Gastroesophageal sphincter (tissue), 4 donors: Measurements from ENCODE around the gene CDK18. TPM values are rescaled to one million over a fixed set of nuclear protein-coding genes. Genes with fewer than 3 reads are reported as not detected.

Source experiments
- ATAC-seq: fragments of 150-250 bp; one replicate; pipeline ENCODE4 v1.9.1; 2016; ENCODE audit warnings: mild to moderate bottlenecking, moderate library complexity
- H3K27ac ChIP-seq, 4 donors: fragments of 200-600 bp; sonication (generic) in 3 of 4; 1 replicate in 3 of 4; 2 replicates in 1 of 4; pipeline ENCODE4 v1.5.1; 2016 to 2019
- H3K27me3 ChIP-seq: fragments of 200-600 bp; sonication (generic); one replicate; pipeline ENCODE4 v1.5.1; 2019
- H3K36me3 ChIP-seq, 2 donors: fragments of 200-600 bp; sonication (generic); one replicate each; pipeline ENCODE4 v1.5.1; 2019; ENCODE audit warnings: control low read depth in 1 of 2
- H3K4me1 ChIP-seq, 3 donors: fragments of 200-600 bp; sonication (generic); 1 replicate in 2 of 3; 2 replicates in 1 of 3; pipeline ENCODE4 v1.5.1; 2016 to 2019; ENCODE audit warnings: control low read depth in 2 of 3
- H3K4me3 ChIP-seq, 2 donors: fragments of 200-600 bp; sonication (generic); one replicate each; pipeline ENCODE4 v1.5.1; 2019; ENCODE audit warnings: mild to moderate bottlenecking in 1 of 2, moderate library complexity in 1 of 2
- H3K9me3 ChIP-seq, 3 donors: fragments of 200-600 bp; sonication (generic); one replicate each; pipeline ENCODE4 v1.5.1; 2017 to 2019; ENCODE audit warnings: control low read depth in 2 of 3
- CTCF ChIP-seq, 4 experiments: fragments of 200-600 bp in 2 of 4; fragments of 450-650 bp in 2 of 4; sonication (generic) in 1 of 4; IDR thresholded peaks; one replicate each; pipeline ENCODE4 v1.5.1; 2017 to 2019; ENCODE audit warnings: antibody characterized with exemption in 4 of 4, mild to moderate bottlenecking in 2 of 4, moderate library complexity in 2 of 4
- EP300 ChIP-seq: sonication (generic); formaldehyde crosslinking; IDR thresholded peaks from one replicate; pipeline ENCODE4 v1.6.1; 2017; ENCODE audit warnings: antibody characterized with exemption, mild to moderate bottlenecking
- POLR2A ChIP-seq, 2 donors: fragments of 450-650 bp; IDR thresholded peaks; one replicate each; pipeline ENCODE4 v1.6.1; 2017; ENCODE audit warnings: antibody characterized with exemption in 2 of 2, mild to moderate bottlenecking in 2 of 2, moderate library complexity in 1 of 2
- POLR2AphosphoS5 ChIP-seq: sonication (generic); formaldehyde crosslinking; IDR thresholded peaks from one replicate; pipeline ENCODE4 v1.6.1; 2017; ENCODE audit warnings: antibody characterized with exemption
- WGBS, 2 donors: methylation state at CpG; one replicate each; pipeline ENCODE4 v1.1.5; 2018; ENCODE audit warnings: low coverage in 1 of 2; 5-methylcytosine and 5-hydroxymethylcytosine counted together
- total RNA-seq, 4 donors: library from RNA; depleted of rRNA; stranded (reverse); fragments of >200 nt; gene quantifications; one replicate each; pipeline ENCODE4 v1.1.0, GENCODE V29; 2016

Gene CDK18
- total RNA-seq, 4 donors from 2014 or later = 5.1 to 13.7 (median 6.3) TPM

DNA sequence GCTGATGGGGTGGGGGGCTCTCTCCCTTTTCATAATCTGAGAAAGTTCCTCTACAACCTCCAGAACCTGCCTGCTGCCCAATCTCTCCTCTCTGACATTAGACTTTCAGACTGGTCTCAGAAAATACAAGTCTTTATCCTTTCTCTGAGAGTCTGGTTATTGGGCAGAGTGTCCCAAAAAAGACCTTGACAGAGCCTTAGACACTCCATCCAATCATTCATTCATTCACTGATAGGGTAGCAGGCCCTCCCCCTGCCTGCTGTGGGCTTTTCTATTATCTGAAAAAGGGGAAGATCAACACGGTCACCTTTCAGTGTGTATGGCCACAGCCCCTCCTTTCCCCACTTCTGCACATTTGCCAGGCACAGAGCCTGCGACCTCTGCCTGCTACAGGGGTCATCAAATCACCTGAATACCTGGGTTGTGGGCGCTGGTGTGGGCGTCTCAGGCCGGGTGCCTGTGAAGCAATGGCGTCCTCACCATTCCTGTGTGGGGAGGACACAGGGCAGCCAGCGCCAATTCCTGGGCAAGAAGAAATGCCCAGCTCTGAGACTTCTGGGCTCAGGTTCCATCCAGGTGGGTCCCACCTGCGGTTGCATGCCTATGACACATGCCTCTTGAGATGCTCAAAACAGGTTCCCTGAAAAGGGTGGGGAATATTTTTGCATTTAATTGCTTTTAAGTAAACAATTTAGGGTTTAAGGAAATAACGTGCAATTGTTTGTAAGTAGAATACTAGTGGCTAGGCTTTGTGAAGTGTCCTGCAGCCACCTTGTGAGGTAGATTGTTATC lies 74.5 kb downstream of the CDK18 start:
- Histone ChIP-seq H3K4me1 (no peaks in the 10 kb centered on the region), H3K27me3 (peaks cover 46% of the 10 kb centered on the region), H3K27ac (no peak overlapping the region), H3K4me3 (no peak overlapping the region), H3K9me3 (no peaks in the 10 kb centered on the region), H3K36me3 (no peaks in the 10 kb centered on the region)
- no peak for ATAC-seq
- WGBS, 2 donors = 47 to 86% methylated on average over 2 of the region's 9 CpGs
- TF ChIP-seq POLR2AphosphoS5 (no peak), POLR2A (IDR thresholded peaks at IDR 0.05) (no peak), CTCF (IDR thresholded peaks at IDR 0.05) (no peak), EP300 (no peak)

DNA sequence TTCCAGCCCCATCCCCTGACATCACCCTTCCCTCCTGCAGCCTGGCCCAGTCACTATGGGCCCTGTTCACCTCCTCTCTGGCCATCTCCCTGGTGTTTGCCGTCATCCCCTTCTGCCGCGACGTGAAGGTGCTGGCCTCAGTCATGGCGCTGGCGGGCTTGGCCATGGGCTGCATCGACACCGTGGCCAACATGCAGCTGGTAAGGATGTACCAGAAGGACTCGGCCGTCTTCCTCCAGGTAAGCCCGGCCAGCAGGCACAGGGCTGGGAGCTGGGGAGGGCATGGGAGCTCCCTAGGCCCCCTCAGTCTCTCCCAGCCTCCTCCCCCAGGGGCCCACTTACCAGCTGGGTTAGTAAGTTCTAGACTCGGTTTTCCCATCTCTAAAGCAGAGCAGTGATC lies 75.2 kb downstream of the CDK18 start:
- Histone ChIP-seq H3K27me3 (peaks cover 42% of the 10 kb centered on the region), H3K4me3 (no peak overlapping the region), H3K4me1 (no peaks in the 10 kb centered on the region), H3K36me3 (no peaks in the 10 kb centered on the region), H3K27ac (no peak overlapping the region), H3K9me3 (no peaks in the 10 kb centered on the region)
- TF ChIP-seq POLR2A (IDR thresholded peaks at IDR 0.05) (no peak), POLR2AphosphoS5 (no peak), CTCF (IDR thresholded peaks at IDR 0.05) (no peak), EP300 (no peak)
- 90% methylated on average over 4 of the region's 12 CpGs; no CpG with 5 or more reads in 1 of the 2 donors for WGBS, 2 donors
- ATAC-seq = no peak

GRCh38 chr1:205580140-205580922 lies 75.9 kb downstream of the CDK18 start:
- peaks cover 36% of the 10 kb centered on the region for H3K27me3 ChIP-seq
- TF ChIP-seq POLR2A (IDR thresholded peaks at IDR 0.05) (no peak), CTCF (IDR thresholded peaks at IDR 0.05) (no peak), EP300 (no peak), POLR2AphosphoS5 (no peak)
- WGBS, 2 donors = 67% methylated on average over 4 of the region's 15 CpGs; no CpG with 5 or more reads in 1 of the 2 donors
- ATAC-seq = no peak
- no peak overlapping the region for H3K4me3 ChIP-seq
- no peaks in the 10 kb centered on the region for H3K4me1 ChIP-seq
- H3K9me3 ChIP-seq = no peaks in the 10 kb centered on the region
- no peak overlapping the region for H3K27ac ChIP-seq
- H3K36me3 ChIP-seq = no peaks in the 10 kb centered on the region

- Histone ChIP-seq H3K27ac (no peak overlapping the region), H3K4me1 (no peaks in the 10 kb centered on the region), H3K4me3 (no peak overlapping the region), H3K36me3 (no peaks in the 10 kb centered on the region), H3K27me3 (peaks cover 38% of the 10 kb centered on the region), H3K9me3 (no peaks in the 10 kb centered on the region)
- TF ChIP-seq POLR2AphosphoS5 (no peak), EP300 (no peak), CTCF (IDR thresholded peaks at IDR 0.05) (no peak), POLR2A (IDR thresholded peaks at IDR 0.05) (no peak)
- WGBS, 2 donors = 60% methylated on average over 1 of the region's 3 CpGs; no CpG with 5 or more reads in 1 of the 2 donors
- no peak for ATAC-seq
Observed at GRCh38 chr1:205580923-205581180, 76.4 kb downstream of the CDK18 start.
